Suppressor macrophage treated with lipopolysaccharide for 1 hour (primary cell): ENCODE data around the gene CCDC169.
"Not testable (repeated sequence)": the region's sequence is repeated elsewhere in the genome, so short reads cannot be mapped to it uniquely, and the experiment has no call there.

Experiments
- DNase-seq, 3 donors: peaks; one replicate each; pipeline ENCODE4 v3.0.0-alpha.2; 2020 to 2022

CCDC169 gene

GRCh38 chr13:36297366-36298338 lies at the start of gene CCDC169:
Gene CCDC169 (minus strand): TSS chr13:36297814. CDS start chr13:36297719, 95 bp downstream.
- peak; percentile 61 to 80 (median 71) for DNase-seq

- DNase-seq = peak; percentile 96 to 99 (median 98)
Observed at GRCh38 chr13:36346222-36347083, 48.8 kb upstream of the CCDC169 start, which contains the start of gene SPART. Gene SPART (minus strand): TSS chr13:36346394. CDS start chr13:36335830, 10,564 bp downstream.

GRCh38 chr13:36345438-36346221 lies 48.0 kb upstream of the CCDC169 start:
- peak; percentile 86 to 93 (median 90) for DNase-seq

- peak in 1 of 3 donors; percentile 25 for DNase-seq
Observed at GRCh38 chr13:36344886-36345437, 47.3 kb upstream of the CCDC169 start.

GRCh38 chr13:36344173-36344572 lies 46.6 kb upstream of the CCDC169 start:
- peak; percentile 71 to 76 (median 76) for DNase-seq

- peak in 1 of 3 donors; percentile 24 for DNase-seq
Observed at GRCh38 chr13:36343766-36344165, 46.2 kb upstream of the CCDC169 start.

- no peak for DNase-seq
Observed at GRCh38 chr13:36342715-36343114, 45.1 kb upstream of the CCDC169 start.

- no peak for DNase-seq
Observed at GRCh38 chr13:36341718-36342117, 44.1 kb upstream of the CCDC169 start.

- DNase-seq = no peak
Observed at GRCh38 chr13:36339600-36340155, 42.1 kb upstream of the CCDC169 start.

- DNase-seq = no peak
Observed at GRCh38 chr13:36337938-36338641, 40.5 kb upstream of the CCDC169 start.

GRCh38 chr13:36332986-36333385 lies 35.4 kb upstream of the CCDC169 start:
- peak; percentile 53 to 82 (median 71) for DNase-seq

- DNase-seq = not testable (repeated sequence)
Observed at GRCh38 chr13:36332255-36332654, 34.6 kb upstream of the CCDC169 start.

- no peak for DNase-seq
Observed at GRCh38 chr13:36331280-36331679, 33.7 kb upstream of the CCDC169 start.

- no peak for DNase-seq
Observed at GRCh38 chr13:36329361-36329760, 31.7 kb upstream of the CCDC169 start.

- DNase-seq = no peak
Observed at GRCh38 chr13:36328821-36329220, 31.2 kb upstream of the CCDC169 start.

- no peak for DNase-seq
Observed at GRCh38 chr13:36325912-36326311, 28.3 kb upstream of the CCDC169 start.

- not testable (repeated sequence) for DNase-seq
Observed at GRCh38 chr13:36324881-36325280, 27.3 kb upstream of the CCDC169 start.

- DNase-seq = no peak
Observed at GRCh38 chr13:36323951-36324566, 26.4 kb upstream of the CCDC169 start.

- DNase-seq = no peak
Observed at GRCh38 chr13:36323408-36323807, 25.8 kb upstream of the CCDC169 start.

- not testable (repeated sequence) for DNase-seq
Observed at GRCh38 chr13:36319793-36320192, 22.2 kb upstream of the CCDC169 start.
